Activated CD8-positive, alpha-beta memory T cell treated with anti-CD3 and anti-CD28 coated beads for 24 hours (primary cell): Measurements from ENCODE around the gene SLCO3A1.
"Not testable (repeated sequence)": the region's sequence is repeated elsewhere in the genome, so short reads cannot be mapped to it uniquely, and the experiment has no call there.

ENCODE experiments used
- DNase-seq: peaks from one replicate; pipeline ENCODE4 v3.0.0-alpha.2; 2020

The SLCO3A1 gene

DNA sequence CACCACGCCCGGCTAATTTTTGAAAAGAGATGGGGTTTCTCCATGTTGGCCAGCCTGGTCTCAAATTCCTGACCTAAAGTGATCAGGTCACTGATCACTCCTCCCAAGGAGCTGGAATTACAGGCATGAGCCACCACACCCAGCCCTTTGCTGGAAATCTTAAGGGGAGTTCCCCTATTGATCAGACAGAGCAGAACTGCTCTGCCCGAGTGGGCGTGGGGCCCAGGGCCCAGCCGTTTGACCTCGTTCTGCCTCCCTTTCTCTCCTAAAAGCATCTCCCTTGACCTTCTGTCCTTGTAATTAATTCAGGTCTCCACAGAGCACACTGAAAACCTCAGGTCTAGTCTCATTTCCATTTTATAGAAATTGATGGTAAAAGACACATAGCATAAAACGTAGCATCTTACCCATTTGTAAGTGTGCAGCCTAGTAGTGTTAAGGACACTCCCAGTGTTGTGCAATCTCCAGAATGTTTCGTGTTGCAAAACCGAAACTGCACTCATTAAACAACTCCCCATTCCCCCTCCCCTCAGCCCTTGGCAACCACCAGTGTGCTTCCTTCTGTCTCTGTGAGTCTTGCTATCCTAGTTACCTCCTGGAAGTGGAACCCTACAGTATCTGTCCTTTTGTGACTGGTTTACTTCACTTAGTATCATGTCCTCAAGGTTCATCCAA is 89.3 kb downstream of the SLCO3A1 start:
- DNase-seq = no peak

DNA sequence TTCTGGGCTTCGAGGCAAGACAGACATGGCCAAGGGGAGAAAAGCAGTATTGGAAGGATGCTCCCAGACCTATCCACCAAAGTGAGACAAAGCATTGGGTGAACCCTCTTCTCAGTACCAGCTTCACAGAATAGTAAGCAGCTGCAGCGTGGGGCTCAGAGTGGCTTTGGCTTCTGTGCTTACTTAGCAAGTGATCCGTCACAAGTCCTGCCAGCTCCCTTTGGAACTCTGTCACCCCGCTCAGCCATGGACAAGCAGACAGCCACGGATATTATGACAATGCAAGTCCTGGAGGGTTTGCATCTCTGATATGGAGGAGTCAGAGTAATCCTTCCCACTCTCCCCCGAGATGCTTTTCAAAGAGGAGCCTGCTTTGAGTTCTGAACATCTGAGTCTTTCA is 90.8 kb downstream of the SLCO3A1 start:
- no peak for DNase-seq

DNA sequence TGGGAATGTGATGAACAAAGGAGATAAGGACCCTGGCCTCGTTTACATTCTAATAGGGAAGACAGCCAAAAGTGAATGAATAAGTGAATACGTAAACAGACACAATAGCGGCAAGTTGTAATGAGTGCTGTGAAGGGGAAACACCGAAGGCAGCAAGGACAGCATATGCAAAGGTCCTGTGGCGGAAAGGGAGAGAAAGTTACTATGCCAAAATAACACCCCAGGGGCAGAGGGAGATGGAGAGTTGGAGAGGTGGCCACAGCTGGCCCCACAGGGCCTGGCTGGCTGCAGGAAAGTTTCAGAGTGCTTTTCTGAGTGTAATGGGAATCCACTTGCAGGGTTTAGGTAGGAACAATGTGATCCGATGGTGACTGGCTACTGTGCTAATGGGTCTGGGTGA is 91.9 kb downstream of the SLCO3A1 start:
- DNase-seq = no peak

DNA sequence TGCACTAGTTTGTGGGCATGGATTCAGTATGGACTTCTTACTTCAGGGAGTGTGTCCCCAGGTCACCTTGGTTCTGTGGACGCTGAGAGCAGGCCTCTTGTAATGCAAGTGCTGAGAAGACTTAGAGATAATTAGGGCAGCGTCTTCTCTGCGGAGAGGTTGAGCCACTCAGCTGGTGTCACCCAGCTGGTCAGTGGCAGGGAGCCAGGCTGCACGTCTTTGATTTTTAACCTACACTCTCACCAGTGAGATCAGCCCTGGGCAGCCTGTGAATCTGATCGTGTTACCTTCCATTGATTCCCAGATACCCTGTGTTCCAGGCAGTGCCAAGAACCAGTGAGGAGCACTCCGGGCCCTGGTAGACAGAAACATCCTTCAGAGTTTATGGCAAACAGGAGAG is 92.6 kb downstream of the SLCO3A1 start:
- DNase-seq = no peak

DNA sequence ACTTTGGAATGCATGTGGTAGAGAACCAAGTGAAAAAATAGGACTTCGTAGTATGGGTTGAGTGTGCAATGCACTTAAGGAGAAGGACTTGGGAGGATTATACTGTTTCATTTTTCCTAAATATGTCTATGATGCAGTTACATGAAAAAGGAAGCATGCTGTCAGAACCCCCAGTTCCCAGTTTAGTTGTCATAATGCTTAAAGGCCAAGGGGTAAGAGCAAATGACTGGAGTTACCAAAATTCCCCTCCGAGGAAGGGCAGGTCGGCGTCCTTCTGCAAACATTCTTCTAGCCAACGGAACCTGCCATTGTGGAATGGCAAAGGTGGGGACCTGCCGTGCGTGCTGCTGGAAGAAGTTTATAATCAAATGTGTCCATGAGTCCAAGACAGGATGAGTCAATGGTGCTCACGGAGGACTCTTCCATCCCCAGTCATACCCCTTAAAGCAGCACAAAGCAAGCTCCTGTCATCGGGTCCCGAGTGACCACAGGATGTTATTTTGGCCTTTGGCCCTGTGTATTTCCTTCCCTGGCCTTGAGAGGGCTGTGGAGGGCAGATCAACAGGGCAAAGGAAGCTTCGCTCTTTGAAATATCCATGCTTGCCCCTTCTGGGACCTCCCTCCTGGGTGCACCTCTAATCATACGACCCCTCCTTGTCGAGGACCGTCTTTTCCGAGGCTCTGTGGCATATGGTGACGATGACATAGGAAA is 93.2 kb downstream of the SLCO3A1 start:
- no peak for DNase-seq

- DNase-seq = no peak
Measured at GRCh38 chr15:91947293-91947679, 93.8 kb downstream of the SLCO3A1 start.

GRCh38 chr15:91947683-91948608 is 94.4 kb downstream of the SLCO3A1 start:
- DNase-seq = no peak

- no peak for DNase-seq
Measured at GRCh38 chr15:91949361-91949760, 95.9 kb downstream of the SLCO3A1 start.

DNA sequence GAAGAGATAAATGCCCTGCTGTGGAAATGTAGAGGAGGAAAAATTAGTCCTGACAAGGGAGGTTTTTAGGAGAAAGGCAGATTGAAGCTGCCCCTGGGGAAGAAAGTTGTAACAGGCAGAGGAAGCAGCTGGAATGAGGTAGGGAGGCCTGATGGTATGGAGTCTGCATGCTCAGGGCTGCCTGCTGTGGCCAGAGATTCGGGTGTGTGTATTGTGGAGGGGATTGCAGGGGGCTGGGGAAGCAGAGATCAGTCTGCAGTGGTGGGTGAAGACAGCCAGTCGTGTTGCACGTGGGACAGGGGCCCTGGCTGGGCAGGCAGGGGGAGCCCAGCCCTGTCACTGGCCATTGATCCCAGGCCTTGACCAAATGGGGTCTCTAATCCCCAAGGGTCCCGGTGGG is 96.5 kb downstream of the SLCO3A1 start:
- no peak for DNase-seq

DNA sequence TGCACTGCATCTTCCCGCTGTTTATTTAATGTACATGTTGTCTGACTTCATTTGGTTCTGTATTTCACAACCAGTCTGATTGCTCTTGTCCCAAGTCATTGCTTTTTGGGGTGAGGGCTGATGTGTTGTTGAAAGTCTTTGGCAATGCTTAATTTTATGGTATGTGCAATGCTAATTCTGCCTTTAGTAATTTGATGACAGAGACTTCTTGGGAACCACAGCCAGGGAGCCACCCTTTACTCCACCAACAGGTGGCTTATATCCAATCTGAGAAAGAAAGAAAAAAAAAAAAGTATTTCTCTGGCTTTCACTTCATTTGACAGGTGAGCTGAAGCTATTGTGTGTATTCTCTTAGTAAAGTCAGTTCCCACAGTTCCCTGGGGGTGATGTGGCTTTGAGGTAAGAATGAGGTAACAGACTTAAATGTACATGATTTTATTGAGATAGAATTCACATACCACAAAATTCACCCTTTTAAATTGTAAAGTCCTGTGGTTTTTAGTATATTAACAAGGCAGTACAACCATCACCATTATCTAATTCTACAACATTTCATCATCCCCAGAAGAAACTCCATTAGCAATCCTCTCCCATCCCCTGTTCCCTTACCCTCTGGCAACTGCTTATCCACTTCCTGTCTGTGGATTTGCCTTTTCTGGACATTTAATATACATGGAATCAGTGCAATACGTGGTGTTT is 97.3 kb downstream of the SLCO3A1 start:
- no peak for DNase-seq

GRCh38 chr15:91952216-91952615 is 98.7 kb downstream of the SLCO3A1 start:
- no peak for DNase-seq

DNA sequence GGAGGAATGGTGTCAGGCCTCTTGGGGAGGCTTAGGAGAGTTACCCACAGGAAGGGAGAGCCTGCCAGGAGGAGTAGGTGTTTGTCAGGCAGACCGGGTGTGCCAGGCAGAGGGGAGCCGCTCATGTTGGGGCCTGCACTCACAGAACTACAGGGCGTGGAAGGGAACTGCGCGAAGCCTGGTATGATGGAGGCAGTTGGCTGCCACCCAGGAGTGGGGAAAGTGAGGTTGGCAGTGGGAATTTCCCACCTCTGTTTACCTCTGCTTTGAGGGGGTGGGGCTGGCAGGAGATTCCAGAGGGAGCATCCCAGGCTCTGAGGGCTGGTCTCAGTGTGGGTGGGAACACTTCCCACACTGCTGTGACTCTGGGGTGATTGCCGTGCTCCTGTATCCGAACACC is 99.9 kb downstream of the SLCO3A1 start:
- DNase-seq = no peak

- no peak for DNase-seq
Measured at GRCh38 chr15:91954292-91954691, 100.8 kb downstream of the SLCO3A1 start.

- no peak for DNase-seq
Measured at GRCh38 chr15:91956026-91956723, 102.7 kb downstream of the SLCO3A1 start.

DNA sequence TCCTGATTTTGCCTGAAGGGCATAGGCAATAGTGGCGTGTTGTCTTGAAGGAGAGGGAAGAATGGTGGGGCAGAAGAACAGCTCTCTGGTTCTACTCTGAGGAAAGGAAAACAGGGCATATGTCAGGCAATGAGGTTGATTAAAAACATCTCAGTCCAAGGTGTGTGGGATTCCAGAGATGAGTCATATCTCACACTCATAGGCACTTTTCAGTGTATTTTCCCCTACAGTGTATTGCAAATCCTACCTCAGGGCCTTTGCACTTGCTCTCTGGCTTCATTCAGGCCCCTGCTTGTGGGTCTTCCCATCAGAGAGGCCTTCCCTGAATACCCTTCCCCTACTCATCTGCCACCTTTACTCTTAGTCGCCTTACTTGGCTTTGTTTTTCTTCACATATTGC is 107.8 kb downstream of the SLCO3A1 start:
- no peak for DNase-seq

GRCh38 chr15:91963747-91964146 is 110.2 kb downstream of the SLCO3A1 start:
- DNase-seq = not testable (repeated sequence)

DNA sequence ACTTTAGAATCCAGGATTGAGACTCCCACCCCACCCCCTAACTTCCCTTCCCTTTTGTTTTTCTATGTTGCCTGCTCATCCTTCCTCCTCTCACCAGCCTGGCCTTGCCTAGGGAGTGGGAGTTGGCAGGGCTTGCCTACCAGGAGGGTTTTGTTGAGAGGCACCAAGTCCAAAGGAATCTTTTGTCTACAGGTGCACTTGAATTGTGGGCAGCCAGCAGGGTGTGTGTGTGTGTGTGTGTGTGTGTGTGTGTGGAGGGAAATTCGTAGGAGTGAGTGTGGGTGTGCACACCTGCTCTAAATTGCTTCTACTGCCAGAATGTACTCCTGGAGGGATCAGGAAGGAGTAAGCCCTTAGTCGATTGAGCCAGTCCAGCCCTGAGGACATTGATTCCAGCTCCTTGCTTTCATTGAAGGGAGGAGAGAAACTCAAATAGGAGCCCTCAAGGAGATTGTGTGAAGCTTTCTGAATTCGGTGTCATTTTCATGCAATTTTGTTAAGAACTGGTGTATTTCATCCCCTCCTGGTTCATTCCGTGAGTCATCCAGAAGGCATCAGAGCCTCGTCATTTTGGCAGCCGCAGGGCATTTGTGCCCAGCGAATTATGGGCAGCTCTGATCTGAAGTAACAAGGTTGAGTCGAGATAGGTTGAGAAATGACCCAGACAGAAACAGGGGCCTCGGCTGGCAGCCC is 112.1 kb downstream of the SLCO3A1 start:
- no peak for DNase-seq

- DNase-seq = no peak
Measured at GRCh38 chr15:91966194-91966552, 112.7 kb downstream of the SLCO3A1 start.

GRCh38 chr15:91967935-91968606 is 114.6 kb downstream of the SLCO3A1 start:
- no peak for DNase-seq

- no peak for DNase-seq
Measured at GRCh38 chr15:91968610-91969009, 115.1 kb downstream of the SLCO3A1 start.

- no peak for DNase-seq
Measured at GRCh38 chr15:91970142-91970541, 116.6 kb downstream of the SLCO3A1 start.
